ENCODE results near the gene GPR183.
A peak's percentile ranks its signal among the peaks of the same experiment; 100 is the strongest.
"Not testable (repeated sequence)": the region's sequence is repeated elsewhere in the genome, so short reads cannot be mapped to it uniquely, and the experiment has no call there.

Gene GPR183

GRCh38 chr13:99270518-99270917, 36.7 kb downstream of the GPR183 start:
- no peak for DNase-seq (ENCODE audit: low read depth in 2 of 2)

- DNase-seq (ENCODE audit: low read depth in 2 of 2), result no peak
Measured at GRCh38 chr13:99269627-99270241, 37.5 kb downstream of the GPR183 start.

GRCh38 chr13:99268822-99269221, 38.4 kb downstream of the GPR183 start:
- no peak for DNase-seq (ENCODE audit: low read depth in 2 of 2)

GRCh38 chr13:99267927-99268326, 39.3 kb downstream of the GPR183 start:
- no peak for DNase-seq (ENCODE audit: low read depth in 2 of 2)

GRCh38 chr13:99266827-99267226, 40.4 kb downstream of the GPR183 start:
- no peak for DNase-seq (ENCODE audit: low read depth in 2 of 2)

GRCh38 chr13:99265821-99266426, 41.3 kb downstream of the GPR183 start:
- no peak for DNase-seq (ENCODE audit: low read depth in 2 of 2)

- DNase-seq (ENCODE audit: low read depth in 2 of 2), result peak in 1 of 2 donors; percentile 37
Measured at GRCh38 chr13:99265162-99265800, 41.9 kb downstream of the GPR183 start.

GRCh38 chr13:99264051-99264450, 43.1 kb downstream of the GPR183 start:
- no peak for DNase-seq (ENCODE audit: low read depth in 2 of 2)

GRCh38 chr13:99263126-99263785, 43.9 kb downstream of the GPR183 start:
- DNase-seq (ENCODE audit: low read depth in 2 of 2), result no peak

GRCh38 chr13:99261059-99261458, 46.1 kb downstream of the GPR183 start:
- DNase-seq (ENCODE audit: low read depth in 2 of 2), result no peak

GRCh38 chr13:99260216-99260615, 47.0 kb downstream of the GPR183 start:
- no peak for DNase-seq (ENCODE audit: low read depth in 2 of 2)

- DNase-seq (ENCODE audit: low read depth in 2 of 2), result no peak
Measured at GRCh38 chr13:99258946-99259345, 48.3 kb downstream of the GPR183 start.

GRCh38 chr13:99258210-99258860, 48.9 kb downstream of the GPR183 start, which contains the start of gene GPR18:
GPR18 (minus strand) TSS chr13:99258379; CDS start chr13:99255872, 2,507 bp downstream.
- no peak for DNase-seq (ENCODE audit: low read depth in 2 of 2)

- DNase-seq (ENCODE audit: low read depth in 2 of 2), result no peak
Measured at GRCh38 chr13:99257291-99257690, 49.9 kb downstream of the GPR183 start.

GRCh38 chr13:99256709-99257108, 50.5 kb downstream of the GPR183 start:
- DNase-seq (ENCODE audit: low read depth in 2 of 2), result no peak

- no peak for DNase-seq (ENCODE audit: low read depth in 2 of 2)
Measured at GRCh38 chr13:99256283-99256682, 50.9 kb downstream of the GPR183 start.

- no peak for DNase-seq (ENCODE audit: low read depth in 2 of 2)
Measured at GRCh38 chr13:99255271-99255670, 51.9 kb downstream of the GPR183 start.

GRCh38 chr13:99254830-99255229, 52.4 kb downstream of the GPR183 start:
- no peak for DNase-seq (ENCODE audit: low read depth in 2 of 2)

GRCh38 chr13:99251921-99252320, 55.3 kb downstream of the GPR183 start:
- DNase-seq (ENCODE audit: low read depth in 2 of 2), result no peak

- DNase-seq (ENCODE audit: low read depth in 2 of 2), result no peak
Measured at GRCh38 chr13:99250982-99251825, 56.0 kb downstream of the GPR183 start.

- DNase-seq (ENCODE audit: low read depth in 2 of 2), result not testable (repeated sequence)
Measured at GRCh38 chr13:99249606-99250005, 57.6 kb downstream of the GPR183 start.

All from stimulated activated CD8-positive, alpha-beta memory T cell treated with anti-CD3 and anti-CD28 coated beads, Interleukin-2, amount 100 ng/mL, for 48 hours (primary cell).